GM19193 (cell line): ENCODE data around the gene FKBP1A.

Experiments
- POLR2A ChIP-seq: IDR thresholded peaks from 4 replicates; pipeline ENCODE4 v1.6.1; 2011; ENCODE audit not compliant: insufficient read depth, insufficient read length; ENCODE audit errors: extremely low read depth

FKBP1A gene

DNA sequence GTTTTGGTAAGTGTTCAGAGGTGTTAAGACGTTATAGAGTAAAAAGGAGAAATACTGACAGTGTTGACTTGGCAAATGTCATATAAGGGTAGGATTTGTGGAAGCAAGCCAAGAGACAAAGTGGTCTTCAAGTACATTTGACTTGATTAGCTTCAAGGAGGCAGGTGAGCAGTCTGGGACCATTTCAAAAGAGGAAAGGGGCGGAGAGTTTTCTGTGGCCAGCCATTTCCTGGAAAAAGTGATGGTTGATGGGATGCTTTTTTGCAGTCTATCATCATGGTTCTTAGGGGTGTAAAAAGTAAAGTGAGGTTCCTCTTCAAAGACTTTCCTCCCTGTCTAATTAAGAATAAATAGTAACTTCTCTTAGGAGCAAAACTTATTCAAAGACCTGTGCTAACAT lies 28.7 kb downstream of the FKBP1A start:
- TF ChIP-seq POLR2A, result no peak

DNA sequence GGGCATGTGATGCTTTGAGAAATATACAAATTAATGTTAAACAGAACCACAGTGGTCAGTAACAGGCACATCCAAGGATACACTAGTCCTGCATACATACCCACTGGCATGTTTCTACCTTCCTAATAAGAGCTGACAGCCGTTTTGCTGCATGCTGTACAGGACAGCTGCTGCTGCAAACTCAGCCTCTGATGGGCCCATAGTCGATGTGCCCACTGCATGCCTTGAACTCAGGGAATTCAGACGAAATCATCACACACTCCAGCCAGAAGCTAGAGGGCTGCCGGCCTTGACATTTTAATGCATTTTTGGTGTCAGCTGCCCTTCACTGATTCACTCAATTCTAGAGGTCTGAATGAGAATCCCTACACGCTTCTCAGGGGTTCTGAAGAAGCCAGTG lies 29.3 kb downstream of the FKBP1A start:
- no peak for TF ChIP-seq POLR2A

DNA sequence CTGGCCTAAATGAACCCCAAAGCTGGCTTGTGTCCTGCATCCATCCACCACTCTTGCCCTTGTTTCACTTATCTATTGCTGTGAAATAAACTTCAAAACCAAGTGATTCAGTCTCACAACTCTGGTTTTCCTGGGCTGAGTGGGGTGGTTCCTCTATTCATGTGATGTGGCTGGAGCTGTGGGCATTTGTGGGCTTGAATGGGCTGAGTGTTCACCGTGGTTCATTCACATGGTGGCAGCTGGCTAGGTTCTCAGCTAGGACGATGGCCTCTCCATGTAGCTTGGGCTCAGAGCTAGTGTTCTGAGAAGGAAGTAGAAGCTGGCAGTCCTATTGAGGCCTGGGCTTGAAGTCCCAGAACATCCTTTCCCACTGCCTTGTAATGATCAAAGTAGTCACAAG lies 30.4 kb downstream of the FKBP1A start:
- TF ChIP-seq POLR2A, result no peak

DNA sequence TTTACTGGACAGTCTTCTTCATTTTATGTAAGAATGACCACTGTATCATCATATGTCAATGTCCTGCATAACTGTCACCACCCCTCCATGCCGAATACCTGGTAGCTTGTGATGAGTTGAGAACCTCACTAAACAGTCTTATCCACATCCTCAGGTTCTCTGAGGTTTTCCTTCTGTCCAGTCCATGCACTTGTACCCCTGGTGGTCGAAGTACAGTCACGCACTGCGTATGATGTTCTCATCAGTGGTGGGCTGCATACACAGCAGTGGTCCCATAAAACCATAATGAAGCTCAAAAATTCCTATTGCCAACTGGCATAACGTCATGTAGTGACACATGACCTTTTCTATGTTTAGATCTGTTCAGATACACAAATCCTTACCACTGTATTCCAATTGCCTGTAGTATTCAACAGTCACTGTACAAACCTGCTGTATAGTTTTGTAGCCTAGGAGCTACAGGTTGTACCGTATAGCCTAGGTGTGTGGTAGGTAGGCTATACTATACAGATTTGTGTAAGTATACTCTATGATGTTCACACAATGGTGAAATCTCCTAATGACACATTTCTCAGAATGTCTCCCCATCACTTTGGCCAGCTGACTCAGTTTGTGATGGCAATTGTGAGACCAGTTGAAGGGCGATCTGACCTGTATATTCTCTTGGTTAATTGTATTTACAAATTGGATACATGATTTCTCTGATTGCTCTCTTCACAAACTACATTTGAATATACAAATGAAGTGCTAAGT lies 32.6 kb downstream of the FKBP1A start:
- no peak for TF ChIP-seq POLR2A

GRCh38 chr20:1357921-1358671 lies 34.8 kb downstream of the FKBP1A start:
- TF ChIP-seq POLR2A, result no peak

DNA sequence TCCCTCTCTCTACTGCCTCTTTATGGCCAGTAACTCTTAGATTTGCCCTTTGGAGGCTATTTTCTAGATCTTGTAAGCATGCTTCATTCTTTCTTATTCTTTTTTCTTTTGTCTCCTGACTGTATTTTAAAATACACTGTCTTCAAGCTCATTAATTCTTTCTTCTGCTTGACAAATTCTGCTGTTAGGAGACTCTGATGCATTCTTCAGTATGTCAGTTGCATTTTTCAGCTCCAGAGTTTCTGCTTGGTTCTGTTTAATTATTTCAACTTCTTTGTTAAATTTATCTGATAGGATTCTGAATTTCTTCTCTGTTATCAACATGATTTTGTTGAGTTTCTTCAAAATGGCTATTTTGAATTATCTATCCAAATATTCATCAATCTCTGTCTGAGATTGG lies 38.9 kb downstream of the FKBP1A start:
- TF ChIP-seq POLR2A, result no peak

- no peak for TF ChIP-seq POLR2A
Observed at GRCh38 chr20:1346315-1346969, 46.4 kb downstream of the FKBP1A start.

GRCh38 chr20:1345756-1346093 lies 47.1 kb downstream of the FKBP1A start:
- no peak for TF ChIP-seq POLR2A

DNA sequence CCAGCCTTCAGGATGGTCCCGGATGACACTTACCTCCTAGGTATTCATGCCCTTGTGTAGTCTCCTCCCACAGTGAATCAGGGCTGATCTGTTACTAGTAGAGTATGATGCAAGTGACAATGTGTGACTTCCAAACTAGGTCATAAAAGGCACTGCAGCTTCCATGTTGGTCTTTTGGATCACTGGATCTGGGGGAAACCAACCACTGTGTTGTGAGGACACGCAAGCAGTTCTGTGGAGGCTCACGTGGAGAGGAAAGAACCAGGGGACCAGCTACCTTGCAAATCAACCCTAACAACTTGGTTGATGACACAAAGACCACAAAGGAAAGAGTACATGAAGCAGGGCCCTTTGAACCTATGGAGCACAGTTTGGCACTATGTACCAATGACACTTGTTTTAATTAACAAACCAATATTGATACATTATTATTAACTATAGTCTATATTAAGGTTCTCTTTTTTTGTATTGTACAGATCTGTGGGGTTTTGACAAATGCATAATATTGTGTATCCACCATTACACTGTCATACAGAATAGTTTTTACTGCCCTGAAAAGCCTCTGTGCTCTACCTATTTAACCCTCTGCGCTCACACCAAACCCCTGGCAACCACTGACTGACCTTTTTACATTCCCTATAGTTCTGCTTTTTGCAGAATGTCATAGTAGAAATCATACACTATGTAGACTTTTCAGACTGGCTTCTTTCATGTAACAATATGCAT lies 47.7 kb downstream of the FKBP1A start:
- TF ChIP-seq POLR2A, result no peak

- no peak for TF ChIP-seq POLR2A
Observed at GRCh38 chr20:1341561-1342265, 51.1 kb downstream of the FKBP1A start.

GRCh38 chr20:1338801-1339200 lies 54.1 kb downstream of the FKBP1A start:
- no peak for TF ChIP-seq POLR2A

DNA sequence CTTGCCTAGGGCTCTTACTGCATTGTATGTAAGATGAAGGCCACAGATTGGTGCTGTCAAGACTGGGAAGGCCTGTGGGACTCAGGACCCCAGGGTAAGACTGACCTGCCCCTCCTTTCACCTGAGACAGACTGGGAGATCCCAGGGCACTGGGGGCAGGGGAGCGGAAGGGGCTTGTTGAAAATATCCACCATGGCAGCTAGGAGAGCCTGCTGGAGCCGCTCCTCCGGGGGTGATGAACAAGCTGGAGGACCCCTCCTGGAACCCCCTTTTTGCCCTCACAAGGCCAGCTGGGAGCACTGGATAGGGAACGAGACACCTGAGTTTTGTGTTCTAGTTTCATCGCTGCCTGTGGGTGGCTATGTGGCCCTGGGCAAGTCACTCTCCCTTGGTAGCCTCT lies 54.8 kb downstream of the FKBP1A start:
- no peak for TF ChIP-seq POLR2A

GRCh38 chr20:1337441-1337840 lies 55.4 kb downstream of the FKBP1A start:
- TF ChIP-seq POLR2A, result no peak

GRCh38 chr20:1336699-1337367 lies 56.0 kb downstream of the FKBP1A start:
- TF ChIP-seq POLR2A, result no peak
